Muscle layer of duodenum (tissue), 2 donors: ENCODE results near the gene AKR1C3.
A peak's percentile ranks its signal among the peaks of the same experiment; 100 is the strongest.

Experiments used
- H3K27ac ChIP-seq: one replicate; pipeline ENCODE4 v1.7.0; 2013; ENCODE audit warnings: mild to moderate bottlenecking, low read length
- H3K27me3 ChIP-seq: one replicate; pipeline ENCODE4 v1.7.0; 2013; ENCODE audit warnings: low read depth, mild to moderate bottlenecking, control low read depth, low read length
- H3K36me3 ChIP-seq, 2 donors: one replicate each; pipeline ENCODE4 v1.7.0; 2013; ENCODE audit warnings: low read length in 2 of 2, control low read depth in 1 of 2, mild to moderate bottlenecking in 1 of 2; ENCODE audit not compliant: insufficient read depth in 2 of 2, control insufficient read depth in 1 of 2
- H3K4me1 ChIP-seq, 2 donors: one replicate each; pipeline ENCODE4 v1.7.0; 2013; ENCODE audit warnings: low read length in 2 of 2, mild to moderate bottlenecking in 2 of 2, control low read depth in 1 of 2, moderate library complexity in 1 of 2; ENCODE audit not compliant: insufficient read depth in 2 of 2, control insufficient read depth in 1 of 2
- H3K4me3 ChIP-seq, 2 donors: one replicate each; pipeline ENCODE4 v1.7.0; 2013; ENCODE audit warnings: low read length in 2 of 2, low read depth in 1 of 2, mild to moderate bottlenecking in 1 of 2
- H3K9me3 ChIP-seq, 2 donors: one replicate each; pipeline ENCODE4 v1.7.0; 2013; ENCODE audit warnings: low read length in 2 of 2, control low read depth in 1 of 2, mild to moderate bottlenecking in 1 of 2; ENCODE audit not compliant: control insufficient read depth in 1 of 2
- donor health status: healthy.

Gene AKR1C3

DNA sequence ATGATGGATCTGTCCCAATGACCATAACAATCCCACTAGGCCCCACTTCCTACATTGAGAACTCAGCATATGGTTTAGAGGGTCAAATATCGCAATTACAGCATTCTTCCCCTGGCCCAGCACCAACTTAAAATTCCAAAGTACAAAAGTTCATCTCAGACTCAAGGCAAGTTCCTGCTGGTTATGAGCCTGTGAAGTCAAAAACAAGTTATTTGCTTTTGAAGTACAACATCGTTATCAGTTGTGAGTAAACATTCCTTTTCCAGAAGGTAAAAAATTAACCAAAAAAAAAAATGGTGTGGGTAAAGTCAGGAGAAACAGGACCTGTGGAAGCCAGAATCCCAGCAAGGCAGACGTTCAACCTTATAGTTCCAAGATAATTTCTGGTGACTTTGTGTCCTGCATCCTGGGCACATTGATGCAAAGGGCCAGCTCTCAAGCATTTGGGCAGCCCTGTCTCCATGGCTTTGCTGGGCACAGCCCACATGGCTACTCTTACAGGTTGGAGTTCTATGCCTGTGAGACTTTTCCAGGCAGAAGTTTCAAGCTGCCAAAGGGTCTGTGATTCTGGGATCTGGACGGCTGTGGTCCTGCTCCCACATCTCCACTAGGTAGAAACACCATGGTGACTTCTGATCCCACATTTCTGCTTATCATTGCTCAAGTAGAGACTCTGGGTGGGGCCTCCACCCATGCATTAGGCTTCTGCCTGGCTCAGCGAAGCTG, 53.2 kb downstream of the AKR1C3 start:
- Histone ChIP-seq H3K36me3 (no peaks in the 10 kb centered on the region), H3K4me1 (no peaks in the 10 kb centered on the region), H3K27me3 (no peaks in the 10 kb centered on the region), H3K4me3 (no peak overlapping the region), H3K27ac (peak overlapping the region; percentile 27), H3K9me3 (peaks cover 0 to 2% of the 10 kb centered on the region in 2 donors)

DNA sequence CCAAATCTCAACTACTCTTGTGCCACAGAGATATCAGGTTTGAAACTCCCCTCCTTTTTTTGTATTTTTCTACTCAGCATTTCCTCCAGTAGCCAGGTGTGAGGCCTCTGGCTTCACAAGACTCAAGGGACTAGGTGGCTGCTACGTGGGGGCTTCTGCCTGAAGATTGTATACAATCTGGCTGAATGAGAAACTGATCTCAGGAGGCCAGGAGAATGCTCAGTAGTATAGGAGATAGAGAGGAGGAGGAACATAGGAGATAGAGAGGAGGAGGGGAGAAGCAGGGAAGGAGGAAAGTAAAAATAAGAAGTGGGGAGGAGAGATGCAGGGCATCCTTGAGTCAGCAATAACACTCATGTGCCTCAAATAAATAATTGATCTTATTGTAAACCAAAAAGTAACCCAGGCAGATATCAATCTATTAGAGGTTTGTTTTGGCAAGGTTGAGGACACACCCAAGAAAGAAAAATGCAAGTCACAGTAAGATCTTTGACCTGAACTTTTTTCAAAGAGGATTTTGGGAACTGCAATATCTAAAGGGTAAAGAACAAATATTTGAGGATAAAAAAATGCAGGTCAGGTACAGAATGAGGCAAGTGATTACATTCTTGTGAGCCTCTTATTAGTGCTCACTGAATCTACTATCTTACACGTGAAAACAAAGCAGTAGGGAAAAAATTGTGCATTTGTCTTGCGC, 53.9 kb downstream of the AKR1C3 start:
- Histone ChIP-seq H3K36me3 (no peaks in the 10 kb centered on the region), H3K4me3 (no peak overlapping the region), H3K27ac (peak overlapping the region; percentile 31), H3K4me1 (no peaks in the 10 kb centered on the region), H3K9me3 (peaks cover 0 to 2% of the 10 kb centered on the region in 2 donors), H3K27me3 (no peaks in the 10 kb centered on the region)

DNA sequence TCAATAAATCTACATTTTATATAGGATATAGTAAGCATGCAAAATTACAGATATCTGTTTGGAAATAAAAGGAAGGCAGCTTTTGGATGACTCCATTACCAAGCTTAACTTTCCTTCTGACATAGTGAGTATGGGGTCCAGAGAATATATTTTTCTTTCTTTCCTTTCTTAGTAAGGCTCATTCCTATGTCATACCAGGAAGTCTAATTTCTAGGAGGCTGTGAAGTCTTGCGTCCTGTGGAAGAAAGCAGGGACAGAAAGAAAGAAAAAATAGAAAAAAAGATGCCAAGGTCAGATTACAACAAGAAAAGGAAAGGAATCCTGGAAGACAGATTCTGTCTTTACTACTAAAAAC, 54.4 kb downstream of the AKR1C3 start:
- H3K27ac ChIP-seq: peak overlapping the region; percentile 31
- H3K36me3 ChIP-seq: no peaks in the 10 kb centered on the region
- peaks cover 0 to 2% of the 10 kb centered on the region in 2 donors for H3K9me3 ChIP-seq
- no peaks in the 10 kb centered on the region for H3K27me3 ChIP-seq
- H3K4me3 ChIP-seq: no peak overlapping the region
- no peaks in the 10 kb centered on the region for H3K4me1 ChIP-seq

DNA sequence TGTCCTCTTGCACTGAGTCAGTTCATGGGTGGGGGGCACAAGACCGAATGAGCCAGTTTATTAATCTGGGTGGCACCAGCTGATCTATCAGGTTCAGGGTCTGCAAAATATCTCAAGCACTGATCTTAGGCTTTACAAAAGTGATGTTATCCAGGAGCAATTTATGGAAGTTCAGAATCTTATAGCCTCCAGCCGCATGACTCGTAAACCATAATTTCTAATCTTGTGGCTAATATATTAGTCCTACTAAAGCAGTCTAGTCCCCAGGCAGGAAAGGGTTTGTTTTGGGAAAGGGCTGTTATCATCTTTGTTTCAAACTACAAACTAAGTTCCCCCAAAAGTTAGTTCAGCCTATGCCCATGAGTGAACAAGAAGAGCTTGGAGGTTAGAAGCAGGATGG, 56.9 kb downstream of the AKR1C3 start:
- H3K4me1 ChIP-seq: no peaks in the 10 kb centered on the region
- H3K4me3 ChIP-seq: no peak overlapping the region
- H3K27ac ChIP-seq: no peak overlapping the region

DNA sequence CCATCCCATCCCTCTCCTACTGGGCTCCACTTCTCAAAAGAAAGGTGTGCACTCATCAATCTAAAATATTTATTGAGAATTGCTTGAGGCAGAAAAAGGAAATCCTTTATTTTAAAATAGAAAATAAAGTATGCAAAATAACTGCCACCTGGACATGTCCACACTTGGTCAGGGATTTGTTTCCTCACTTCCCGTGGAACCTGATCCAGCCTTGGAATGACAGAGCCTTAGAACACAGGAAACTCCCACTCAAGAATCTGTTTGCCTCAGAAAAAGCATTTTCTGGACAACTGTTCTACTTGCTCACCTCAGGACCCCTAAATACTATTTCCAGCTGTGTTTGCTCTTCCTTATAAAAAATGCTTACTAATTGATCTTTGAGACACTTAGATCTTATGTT, 61.7 kb downstream of the AKR1C3 start:
- no peaks in the 10 kb centered on the region for H3K36me3 ChIP-seq

More for the DNA sequence above, 56.9 kb downstream of the AKR1C3 start:
- Histone ChIP-seq H3K36me3 (no peaks in the 10 kb centered on the region), H3K9me3 (peaks cover 0 to 2% of the 10 kb centered on the region in 2 donors), H3K27me3 (no peaks in the 10 kb centered on the region)

More for the DNA sequence above, 61.7 kb downstream of the AKR1C3 start:
- Histone ChIP-seq H3K4me3 (no peak overlapping the region), H3K4me1 (no peaks in the 10 kb centered on the region), H3K27ac (no peak overlapping the region), H3K27me3 (no peaks in the 10 kb centered on the region), H3K9me3 (peaks cover 0 to 2% of the 10 kb centered on the region in 2 donors)
